Bronchial epithelial cell (primary cell): ENCODE measurements around the gene DPY19L1. TPM values are rescaled to one million over a fixed set of nuclear protein-coding genes. Genes with fewer than 3 reads are reported as not detected.
"Not testable (repeated sequence)": the region's sequence is repeated elsewhere in the genome, so short reads cannot be mapped to it uniquely, and the experiment has no call there.

Experiments used
- DNase-seq: peaks from one replicate; pipeline ENCODE4 v3.0.0-alpha.2; 2010; ENCODE audit warnings: low read depth
- FAIRE-seq: peaks from 2 replicates; lab custom pipeline; 2011; peaks lifted over from hg19 to GRCh38; lab: Jason Lieb, UNC
- H3K27me3 ChIP-seq: 2 replicates; pipeline ENCODE4 v1.5.1; 2011; ENCODE audit warnings: low read length; ENCODE audit not compliant: control insufficient read depth, insufficient read depth
- H3K36me3 ChIP-seq: 2 replicates; pipeline ENCODE4 v1.5.1; 2011; ENCODE audit warnings: low read length; ENCODE audit not compliant: control insufficient read depth, insufficient read depth
- H3K4me3 ChIP-seq: 2 replicates; pipeline ENCODE4 v1.5.1; 2011; ENCODE audit warnings: mild to moderate bottlenecking, low read depth, low read length, control low read depth
- CTCF ChIP-seq: IDR thresholded peaks from 2 replicates; pipeline ENCODE4 v1.5.1; 2011; ENCODE audit warnings: mild to moderate bottlenecking, moderate library complexity, low read length, control low read depth, inconsistent platforms; ENCODE audit not compliant: insufficient read depth, severe bottlenecking
- total RNA-seq: library from RNA; depleted of rRNA; stranded (reverse); fragments of >200 nt; gene quantifications from 2 replicates; pipeline ENCODE4 v1.2.1, GENCODE V29; 2014

DPY19L1 gene
- total RNA-seq: 8.7 and 13.4 TPM in 2 replicates

GRCh38 chr7:35037211-35037525 is at the start of gene DPY19L1:
Gene DPY19L1 (minus strand): TSS chr7:35037485. CDS start chr7:35037394, 91 bp downstream.
- H3K36me3 ChIP-seq: no peaks in the 10 kb centered on the region
- FAIRE-seq (no peak), DNase-seq (no peak)
- H3K4me3 ChIP-seq: peak within 1 kb of the TSS; percentile 61
- no peak for TF ChIP-seq CTCF
- H3K27me3 ChIP-seq: no peaks in the 10 kb centered on the region

- not testable (repeated sequence) for DNase-seq, FAIRE-seq, H3K4me3 ChIP-seq, H3K27me3 ChIP-seq, H3K36me3 ChIP-seq
Measured at GRCh38 chr7:35079517-35079916, 42.2 kb upstream of the DPY19L1 start.

- not testable (repeated sequence) for DNase-seq, H3K4me3 ChIP-seq, H3K36me3 ChIP-seq, H3K27me3 ChIP-seq, FAIRE-seq
Measured at GRCh38 chr7:35074008-35074407, 36.7 kb upstream of the DPY19L1 start.

- peak; percentile 6 for TF ChIP-seq CTCF
- H3K4me3 ChIP-seq, H3K27me3 ChIP-seq, FAIRE-seq, H3K36me3 ChIP-seq: not testable (repeated sequence)
- DNase-seq: peak; percentile 44
Measured at GRCh38 chr7:35072950-35073827, 35.9 kb upstream of the DPY19L1 start.

GRCh38 chr7:35069084-35069483 is 31.8 kb upstream of the DPY19L1 start:
- not testable (repeated sequence) for H3K36me3 ChIP-seq, H3K27me3 ChIP-seq, FAIRE-seq, H3K4me3 ChIP-seq, DNase-seq

- not testable (repeated sequence) for DNase-seq, H3K4me3 ChIP-seq, H3K36me3 ChIP-seq, H3K27me3 ChIP-seq, FAIRE-seq
Measured at GRCh38 chr7:35065382-35065781, 28.1 kb upstream of the DPY19L1 start.

- H3K27me3 ChIP-seq, DNase-seq, H3K4me3 ChIP-seq, H3K36me3 ChIP-seq, FAIRE-seq: not testable (repeated sequence)
Measured at GRCh38 chr7:35058571-35058970, 21.3 kb upstream of the DPY19L1 start.

- not testable (repeated sequence) for FAIRE-seq, H3K4me3 ChIP-seq, H3K36me3 ChIP-seq, H3K27me3 ChIP-seq, DNase-seq
Measured at GRCh38 chr7:35057505-35058451, 20.5 kb upstream of the DPY19L1 start.

- not testable (repeated sequence) for FAIRE-seq, H3K36me3 ChIP-seq, H3K27me3 ChIP-seq, H3K4me3 ChIP-seq, DNase-seq
Measured at GRCh38 chr7:35055733-35056132, 18.4 kb upstream of the DPY19L1 start.

- DNase-seq: peak; percentile 21
- not testable (repeated sequence) for H3K36me3 ChIP-seq, H3K27me3 ChIP-seq, FAIRE-seq, H3K4me3 ChIP-seq
Measured at GRCh38 chr7:35053488-35054175, 16.3 kb upstream of the DPY19L1 start.

- not testable (repeated sequence) for H3K4me3 ChIP-seq, DNase-seq, H3K36me3 ChIP-seq, H3K27me3 ChIP-seq, FAIRE-seq
Measured at GRCh38 chr7:35048390-35048789, 11.1 kb upstream of the DPY19L1 start.
